Erythroblast (primary cell): ENCODE measurements around the gene KRABD2.

Experiments used
- GATA1 ChIP-seq: IDR thresholded peaks from 2 replicates; pipeline ENCODE4 v1.6.1; 2011; ENCODE audit warnings: low read depth, mild to moderate bottlenecking, control low read depth, low read length, moderate library complexity
- POLR2A ChIP-seq: IDR thresholded peaks from 2 replicates; pipeline ENCODE4 v1.6.1; 2011; ENCODE audit warnings: mild to moderate bottlenecking, low read length

GRCh38 chr17:8353736-8354135 is 22.8 kb downstream of the KRABD2 start:
- TF ChIP-seq POLR2A, result no peak
- no peak for TF ChIP-seq GATA1
